Adipocyte (in vitro differentiated cells): ENCODE measurements around the gene CDKN2B-AS1.

Experiments
- DNase-seq: peaks from one replicate; pipeline ENCODE4 v3.0.0-alpha.2; 2015; ENCODE audit warnings: low read depth
- H3K27me3 ChIP-seq: replicated peaks from 2 replicates; pipeline ENCODE4 v1.7.0; 2013; ENCODE audit warnings: mild to moderate bottlenecking, low read length, moderate library complexity; ENCODE audit not compliant: control insufficient read depth, insufficient read depth
- H3K36me3 ChIP-seq: 2 replicates; pipeline ENCODE4 v1.7.0; 2013; ENCODE audit warnings: low read length, mild to moderate bottlenecking, moderate library complexity; ENCODE audit not compliant: control insufficient read depth, insufficient read depth, severe bottlenecking
- H3K4me1 ChIP-seq: 2 replicates; pipeline ENCODE4 v1.7.0; 2013; ENCODE audit warnings: mild to moderate bottlenecking, low read length, moderate library complexity; ENCODE audit not compliant: control insufficient read depth, insufficient read depth
- H3K4me3 ChIP-seq: 2 replicates; pipeline ENCODE4 v1.7.0; 2013; ENCODE audit warnings: mild to moderate bottlenecking, low read length, moderate library complexity
- H3K9ac ChIP-seq: 2 replicates; pipeline ENCODE4 v1.7.0; 2013; ENCODE audit warnings: mild to moderate bottlenecking, low read length, moderate library complexity
- H3K9me3 ChIP-seq: 2 replicates; pipeline ENCODE4 v1.7.0; 2013; ENCODE audit warnings: mild to moderate bottlenecking, low read length, moderate library complexity; ENCODE audit not compliant: control insufficient read depth

The CDKN2B-AS1 gene

DNA sequence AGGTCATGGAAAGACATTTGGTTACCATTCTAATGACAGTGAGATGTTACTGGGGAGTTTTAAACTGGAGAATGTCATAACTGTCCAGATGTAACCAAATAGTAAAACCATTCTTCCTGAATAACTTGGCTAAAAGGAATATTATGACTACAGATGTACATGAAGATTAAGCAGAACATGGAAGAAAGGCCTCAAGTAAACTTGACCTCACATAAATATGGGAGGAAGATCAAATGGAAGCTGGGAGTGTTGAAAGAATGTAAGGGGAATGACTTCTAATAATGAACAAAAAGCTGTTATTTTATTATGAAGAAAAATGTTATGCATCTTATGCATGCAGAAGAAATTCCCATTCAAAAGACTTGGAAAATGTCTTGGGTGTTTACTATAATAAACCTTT lies 122.2 kb downstream of the CDKN2B-AS1 start:
- H3K9ac ChIP-seq: no peak overlapping the region
- no peaks in the 10 kb centered on the region for H3K36me3 ChIP-seq
- H3K27me3 ChIP-seq: no peaks in the 10 kb centered on the region
- no peak overlapping the region for H3K4me3 ChIP-seq
- peaks cover 32% of the 10 kb centered on the region for H3K4me1 ChIP-seq
- no peaks in the 10 kb centered on the region for H3K9me3 ChIP-seq
- DNase-seq: no peak

DNA sequence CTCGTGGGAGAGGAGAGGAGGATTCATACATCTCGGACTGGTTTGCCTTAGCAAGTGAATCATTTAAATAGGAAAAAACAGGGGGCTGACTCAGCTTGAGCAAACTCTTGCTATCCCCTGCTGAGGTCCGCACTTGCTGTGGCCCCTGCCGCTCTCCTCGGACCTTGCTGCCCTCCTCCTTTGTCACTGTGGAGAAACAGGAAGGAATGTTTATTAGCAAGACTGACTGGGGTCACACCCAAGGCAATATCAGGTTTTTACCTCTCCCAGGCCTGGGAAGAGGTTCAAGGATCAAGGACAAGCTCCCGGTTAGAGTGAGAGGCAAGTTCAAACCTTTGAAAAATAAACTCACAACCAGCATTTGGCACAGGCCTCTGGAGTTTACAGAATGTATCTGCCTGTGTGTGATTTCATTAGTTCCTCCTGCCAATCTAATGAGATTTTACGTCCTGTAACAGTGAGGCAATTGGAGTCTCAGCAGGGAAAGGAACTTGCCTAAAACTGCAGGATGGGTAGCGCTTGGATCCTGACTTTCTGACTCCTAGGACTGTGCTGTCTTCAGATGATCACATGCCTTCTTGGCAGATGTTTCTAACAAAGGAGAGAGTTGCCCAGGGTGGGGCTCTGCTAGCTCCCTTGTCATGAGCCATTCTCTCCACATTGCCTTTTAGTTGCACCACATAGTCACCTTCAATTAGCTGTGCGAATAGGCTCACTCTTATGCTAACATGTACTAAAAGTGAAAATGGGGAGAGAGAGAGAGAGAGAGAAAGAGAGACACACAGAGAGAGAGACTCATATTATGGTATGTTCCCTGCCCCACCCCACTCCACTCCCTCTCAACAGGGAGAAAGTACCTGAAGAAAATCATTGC lies 123.2 kb downstream of the CDKN2B-AS1 start:
- H3K4me1 ChIP-seq: peaks cover 26% of the 10 kb centered on the region

DNA sequence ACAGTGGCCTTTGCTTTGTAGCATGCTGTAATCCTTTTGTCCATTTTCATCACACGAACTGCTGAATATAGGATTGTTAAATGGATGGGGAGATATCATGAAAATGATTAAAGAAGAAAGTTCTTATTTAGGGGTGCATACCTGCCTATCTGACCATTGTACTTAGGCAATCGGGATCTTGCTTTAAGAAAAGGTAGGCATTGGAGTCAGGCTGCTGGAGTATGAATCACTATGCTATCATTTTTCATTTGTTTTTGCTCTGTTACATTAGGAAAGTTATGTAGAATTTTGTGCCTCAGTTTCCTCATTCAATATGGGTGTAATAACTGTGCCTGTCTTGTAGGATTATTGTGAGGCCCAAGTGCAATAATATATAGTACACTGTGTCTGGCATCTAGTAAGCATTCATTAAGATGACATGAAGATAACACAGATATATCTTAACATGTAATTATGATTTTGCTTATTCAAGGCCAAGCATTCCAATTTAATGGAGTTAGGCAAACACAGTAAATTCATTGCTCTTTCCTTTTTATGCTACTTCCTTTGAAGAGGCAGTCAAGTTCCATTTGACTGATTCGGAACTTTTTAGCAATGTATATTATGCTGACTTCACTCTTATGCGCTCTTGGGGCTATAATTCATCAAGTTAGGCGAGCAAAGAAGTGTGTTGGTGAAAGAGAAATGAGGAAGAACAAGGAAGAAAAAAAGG lies 124.4 kb downstream of the CDKN2B-AS1 start:
- Histone ChIP-seq H3K9me3 (peaks cover 4% of the 10 kb centered on the region), H3K27me3 (no peaks in the 10 kb centered on the region), H3K4me1 (peaks cover 26% of the 10 kb centered on the region), H3K36me3 (no peaks in the 10 kb centered on the region), H3K4me3 (no peak overlapping the region), H3K9ac (peak overlapping the region; percentile 64)
- no peak for DNase-seq

More for the DNA sequence above, 123.2 kb downstream of the CDKN2B-AS1 start:
- Histone ChIP-seq H3K9ac (peak overlapping the region; percentile 64), H3K27me3 (no peaks in the 10 kb centered on the region), H3K9me3 (peaks cover 1% of the 10 kb centered on the region), H3K36me3 (no peaks in the 10 kb centered on the region), H3K4me3 (no peak overlapping the region)
- peak; percentile 40 for DNase-seq

DNA sequence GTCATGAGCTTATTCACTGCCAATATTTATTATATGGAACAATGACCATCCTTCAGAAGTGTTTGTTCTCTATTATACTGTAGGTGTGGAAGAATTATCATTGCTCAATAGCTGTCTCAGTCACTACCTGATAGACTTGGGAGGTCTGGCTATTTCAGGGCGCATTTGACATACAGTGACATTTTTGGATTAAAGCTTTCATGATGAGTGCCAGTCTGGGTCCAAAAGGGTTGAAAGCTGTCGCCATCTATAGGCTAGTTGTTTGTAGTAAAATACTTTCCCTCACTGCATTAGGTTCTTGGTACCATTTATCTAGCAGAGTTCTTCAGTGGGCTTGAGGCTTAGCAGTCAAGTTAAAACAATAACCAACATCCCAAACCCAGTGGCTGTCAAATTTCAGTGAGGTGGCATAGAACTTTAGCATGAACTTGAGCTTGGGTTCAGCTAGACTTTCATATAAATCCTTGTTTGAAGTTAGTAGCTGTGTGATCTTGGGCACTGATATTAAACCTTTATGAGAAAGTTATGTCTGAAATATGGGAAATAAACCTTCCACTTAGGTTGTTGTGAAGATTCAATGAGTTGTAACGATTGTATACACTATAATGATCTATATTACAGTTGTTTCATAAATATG lies 125.0 kb downstream of the CDKN2B-AS1 start:
- Histone ChIP-seq H3K4me3 (no peak overlapping the region), H3K4me1 (peaks cover 26% of the 10 kb centered on the region)
- peak; percentile 76 for DNase-seq

DNA sequence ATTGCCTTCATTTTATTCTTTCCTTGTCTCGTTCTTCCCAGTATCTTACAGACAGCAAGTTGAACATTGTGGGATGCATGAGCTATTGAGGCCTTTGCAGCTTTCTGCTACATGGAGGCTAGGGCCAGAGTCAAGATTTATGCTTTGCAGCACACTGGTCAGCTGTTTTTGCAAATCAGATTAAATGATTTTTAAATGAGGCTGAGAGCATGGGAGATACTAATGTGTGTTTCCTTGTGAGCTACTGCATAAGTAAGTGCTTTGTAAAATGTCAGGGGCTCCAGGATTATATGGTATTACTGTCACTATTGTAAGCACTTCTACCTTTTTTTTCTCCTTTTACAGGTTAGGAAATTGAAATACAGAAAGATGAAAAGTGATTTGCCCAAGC lies 125.6 kb downstream of the CDKN2B-AS1 start:
- no peak for DNase-seq
- Histone ChIP-seq H3K36me3 (no peaks in the 10 kb centered on the region), H3K9ac (no peak overlapping the region), H3K9me3 (peaks cover 4% of the 10 kb centered on the region), H3K27me3 (no peaks in the 10 kb centered on the region), H3K4me3 (no peak overlapping the region), H3K4me1 (peaks cover 26% of the 10 kb centered on the region)

More for the DNA sequence above, 125.0 kb downstream of the CDKN2B-AS1 start:
- H3K36me3 ChIP-seq: no peaks in the 10 kb centered on the region
- H3K9ac ChIP-seq: no peak overlapping the region
- H3K9me3 ChIP-seq: peaks cover 4% of the 10 kb centered on the region
- H3K27me3 ChIP-seq: no peaks in the 10 kb centered on the region

DNA sequence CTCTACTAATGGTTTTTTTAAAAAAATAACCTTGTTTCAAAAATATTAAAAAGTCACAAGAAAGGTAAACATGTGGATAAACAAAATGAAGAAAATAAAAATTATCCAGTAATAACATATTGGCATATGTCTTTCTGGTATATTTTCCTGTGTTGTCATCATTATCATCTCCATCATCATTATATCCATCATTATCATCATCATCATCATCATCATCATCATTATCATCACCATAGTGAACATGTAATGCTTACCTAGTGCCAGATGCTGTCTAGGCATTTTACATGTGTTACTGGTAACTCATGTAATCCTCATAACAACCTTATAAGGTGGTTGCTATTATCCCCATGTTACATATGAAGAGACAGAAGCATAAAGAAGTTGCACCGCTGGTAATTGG lies 126.0 kb downstream of the CDKN2B-AS1 start:
- Histone ChIP-seq H3K9me3 (peaks cover 4% of the 10 kb centered on the region), H3K27me3 (no peaks in the 10 kb centered on the region), H3K4me3 (no peak overlapping the region), H3K4me1 (peaks cover 26% of the 10 kb centered on the region), H3K9ac (no peak overlapping the region), H3K36me3 (no peaks in the 10 kb centered on the region)
- DNase-seq: no peak

DNA sequence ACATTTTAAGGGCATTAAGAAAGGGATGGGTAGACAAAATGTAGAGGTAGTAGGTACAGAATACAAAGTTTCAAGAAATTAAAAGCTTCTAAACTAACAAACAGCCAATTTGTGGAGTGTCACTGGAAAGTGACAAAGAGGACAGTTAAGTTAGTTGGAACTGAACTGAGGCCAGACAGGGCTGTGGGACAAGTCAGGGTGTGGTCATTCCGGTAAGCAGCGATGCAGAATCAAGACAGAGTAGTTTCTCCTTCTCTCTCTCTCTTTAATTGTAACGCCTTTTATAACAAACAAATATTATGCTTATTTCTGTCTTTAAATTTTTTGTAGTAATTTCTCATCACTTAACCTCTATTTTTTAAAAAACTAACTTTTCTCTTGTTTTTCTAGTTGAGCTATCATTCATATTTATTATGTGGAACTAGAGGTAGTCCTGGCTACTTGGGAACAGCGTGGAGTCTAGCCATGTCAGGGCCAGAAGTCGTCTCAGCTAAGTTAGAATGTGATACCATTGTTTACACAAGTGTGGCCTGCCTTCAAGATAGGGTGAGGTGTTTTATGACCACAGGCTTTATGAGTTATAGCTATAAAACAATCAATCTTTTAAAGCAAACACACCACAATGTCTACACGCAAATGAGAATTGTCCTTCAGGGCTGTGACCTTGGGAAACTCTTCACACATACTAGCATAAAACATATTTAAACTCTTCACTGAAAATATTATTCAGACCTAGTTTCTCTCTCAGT lies 129.8 kb downstream of the CDKN2B-AS1 start:
- Histone ChIP-seq H3K9ac (no peak overlapping the region), H3K27me3 (no peaks in the 10 kb centered on the region), H3K4me1 (peaks cover 1% of the 10 kb centered on the region), H3K36me3 (no peaks in the 10 kb centered on the region), H3K9me3 (peaks cover 4% of the 10 kb centered on the region), H3K4me3 (no peak overlapping the region)
- DNase-seq: no peak

DNA sequence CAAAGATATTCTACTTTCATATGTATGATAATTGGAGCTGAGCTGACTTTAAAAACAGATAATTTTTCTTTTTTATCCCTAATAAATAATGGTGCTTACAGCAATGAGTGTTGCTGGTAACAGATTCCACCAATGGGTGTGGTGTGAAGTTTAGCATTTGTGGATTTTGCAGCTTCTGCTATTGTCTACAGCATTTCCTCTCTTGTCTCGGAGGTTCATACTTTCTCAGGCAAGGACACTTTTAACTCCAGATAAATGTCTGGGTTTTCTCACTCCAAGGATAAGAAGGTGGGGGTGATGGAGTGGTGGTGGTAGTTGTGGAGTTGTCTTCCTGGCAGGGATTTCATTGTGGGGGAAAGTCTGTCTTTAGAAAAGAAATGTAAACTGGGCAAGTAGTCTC lies 134.5 kb downstream of the CDKN2B-AS1 start:
- Histone ChIP-seq H3K4me1 (no peaks in the 10 kb centered on the region), H3K9me3 (no peaks in the 10 kb centered on the region), H3K36me3 (no peaks in the 10 kb centered on the region), H3K9ac (no peak overlapping the region), H3K4me3 (no peak overlapping the region), H3K27me3 (no peaks in the 10 kb centered on the region)
- no peak for DNase-seq

DNA sequence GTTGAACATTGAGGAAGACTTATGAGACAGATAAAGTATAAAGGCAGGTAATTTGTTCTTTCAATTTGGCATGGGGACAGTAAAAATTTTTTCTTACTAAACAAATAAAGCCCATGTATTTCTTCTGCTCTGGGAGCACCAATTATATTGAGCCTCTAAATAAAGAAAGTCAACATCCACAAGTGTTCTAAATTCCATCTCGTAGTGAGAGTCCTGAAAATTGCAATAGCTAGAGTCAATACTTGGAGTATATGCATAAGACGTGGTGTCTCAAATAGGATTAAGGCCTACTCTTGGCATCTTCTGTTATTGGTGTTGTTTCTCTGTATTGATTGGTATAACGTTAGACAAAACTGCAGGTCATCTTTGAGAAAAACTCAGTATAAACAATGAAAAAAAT lies 135.0 kb downstream of the CDKN2B-AS1 start:
- no peak overlapping the region for H3K9ac ChIP-seq
- no peak overlapping the region for H3K4me3 ChIP-seq
- no peaks in the 10 kb centered on the region for H3K4me1 ChIP-seq
- H3K9me3 ChIP-seq: no peaks in the 10 kb centered on the region
- H3K27me3 ChIP-seq: no peaks in the 10 kb centered on the region
- no peaks in the 10 kb centered on the region for H3K36me3 ChIP-seq
- no peak for DNase-seq

DNA sequence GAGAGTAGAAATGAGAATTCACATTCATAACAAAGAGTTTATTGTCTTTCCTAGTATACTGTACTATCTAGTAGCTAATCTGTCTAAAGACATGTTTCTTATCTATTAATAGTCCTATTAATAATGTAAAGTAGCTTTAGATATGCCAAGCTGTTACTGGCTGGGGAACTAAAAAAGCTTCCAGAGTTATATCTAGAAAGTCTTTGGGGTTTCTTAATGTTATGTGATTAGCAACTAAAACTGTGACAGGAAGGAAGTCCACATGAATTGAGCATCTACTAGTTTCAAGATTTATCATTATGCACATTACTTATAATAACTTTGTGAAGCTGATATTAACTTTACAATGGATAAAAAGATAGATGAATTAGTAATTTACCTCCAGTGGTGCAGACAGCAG lies 137.2 kb downstream of the CDKN2B-AS1 start:
- Histone ChIP-seq H3K4me1 (peaks cover 11% of the 10 kb centered on the region), H3K36me3 (no peaks in the 10 kb centered on the region), H3K9me3 (no peaks in the 10 kb centered on the region), H3K4me3 (no peak overlapping the region), H3K27me3 (no peaks in the 10 kb centered on the region), H3K9ac (no peak overlapping the region)
- no peak for DNase-seq

DNA sequence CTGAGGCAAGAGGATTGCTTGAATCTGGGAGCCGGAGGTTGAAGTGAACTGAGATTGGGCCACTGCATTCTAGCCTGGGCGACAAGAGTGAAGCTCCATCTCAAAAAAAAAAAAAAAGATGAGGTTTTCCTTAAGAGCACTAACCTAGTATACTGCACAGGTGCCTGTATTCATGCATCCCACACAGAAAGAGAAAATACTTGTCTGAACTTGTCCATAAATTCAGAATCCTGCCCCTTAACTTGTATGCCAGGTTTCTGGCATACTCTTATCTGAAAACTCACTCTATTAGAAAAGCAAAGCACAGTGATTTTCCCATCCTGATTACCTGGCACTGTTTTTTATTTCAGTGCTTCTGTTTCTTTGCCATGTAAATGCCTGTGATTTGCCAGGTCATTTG lies 139.8 kb downstream of the CDKN2B-AS1 start:
- H3K9me3 ChIP-seq: no peaks in the 10 kb centered on the region
- no peak overlapping the region for H3K9ac ChIP-seq
- DNase-seq: no peak
- no peaks in the 10 kb centered on the region for H3K27me3 ChIP-seq
- H3K4me1 ChIP-seq: peaks cover 14% of the 10 kb centered on the region
- no peaks in the 10 kb centered on the region for H3K36me3 ChIP-seq
- H3K4me3 ChIP-seq: no peak overlapping the region
